ENCODE data around the gene TTC34.

TTC34 gene

GRCh38 chr1:2803086-2803930 lies 1.8 kb upstream of the TTC34 start:
- H3K23ac ChIP-seq (ENCODE audit: low read length) = no peak overlapping the region
- H4K91ac ChIP-seq (ENCODE audit: low read depth, low read length) = no peak overlapping the region
- peaks cover 46% of the 10 kb centered on the region for H3K9me3 ChIP-seq (ENCODE audit: insufficient read depth, low read depth, low read length)
- H3K18ac ChIP-seq (ENCODE audit: low read length) = no peak overlapping the region
- H3K36me3 ChIP-seq (ENCODE audit: control insufficient read depth in 1 of 2, insufficient read depth in 2 of 2, low read length in 2 of 2) = no peaks in the 10 kb centered on the region
- no peak overlapping the region for H3K27ac ChIP-seq (ENCODE audit: low read depth, low read length)
- H3K79me1 ChIP-seq (ENCODE audit: low read length) = no peaks in the 10 kb centered on the region
- no peak for DNase-seq
- H4K12ac ChIP-seq (ENCODE audit: low read depth, low read length) = no peak overlapping the region
- H2BK12ac ChIP-seq (ENCODE audit: low read length) = no peak overlapping the region
- no peak overlapping the region for H2AK5ac ChIP-seq (ENCODE audit: low read length)
- WGBS (ENCODE audit: extremely low coverage, insufficient coverage, insufficient read length) = no CpG with 5 or more reads among the region's 37 CpGs
- no peak overlapping the region for H3K14ac ChIP-seq (ENCODE audit: low read length)
- H3K9ac ChIP-seq (ENCODE audit: low read length) = no peak overlapping the region
- no peaks in the 10 kb centered on the region for H3K27me3 ChIP-seq (ENCODE audit: insufficient read depth, low read length)
- H3K4ac ChIP-seq (ENCODE audit: low read depth, low read length) = no peak overlapping the region
- no peak overlapping the region for H2BK120ac ChIP-seq (ENCODE audit: insufficient read depth, low read length, poor library complexity)
- no peak overlapping the region for H3K4me2 ChIP-seq (ENCODE audit: low read length)
- no peak overlapping the region for H2BK5ac ChIP-seq (ENCODE audit: low read depth, low read length, poor library complexity)
- no peaks in the 10 kb centered on the region for H3K79me2 ChIP-seq (ENCODE audit: control insufficient read depth, insufficient read depth, low read length, poor library complexity)
- no peak overlapping the region for H4K8ac ChIP-seq (ENCODE audit: low read depth, low read length)
- H3K4me1 ChIP-seq (ENCODE audit: control insufficient read depth in 1 of 2, insufficient read depth in 2 of 2, low read length in 2 of 2) = no peaks in the 10 kb centered on the region
- no peak overlapping the region for H3K4me3 ChIP-seq (ENCODE audit: low read depth, low read length)
- H2AFZ ChIP-seq (ENCODE audit: insufficient read depth, low read length, poor library complexity) = no peak overlapping the region

GRCh38 chr1:2802421-2802961 lies 998 bp upstream of the TTC34 start:
- no peak overlapping the region for H3K14ac ChIP-seq (ENCODE audit: low read length)
- no peak overlapping the region for H2BK12ac ChIP-seq (ENCODE audit: low read length)
- no peak overlapping the region for H4K91ac ChIP-seq (ENCODE audit: low read depth, low read length)
- H3K27ac ChIP-seq (ENCODE audit: low read depth, low read length) = no peak overlapping the region
- no peak overlapping the region for H3K9ac ChIP-seq (ENCODE audit: low read length)
- H3K4me3 ChIP-seq (ENCODE audit: low read depth, low read length) = no peak overlapping the region
- H4K8ac ChIP-seq (ENCODE audit: low read depth, low read length) = no peak overlapping the region
- peaks cover 43% of the 10 kb centered on the region for H3K9me3 ChIP-seq (ENCODE audit: insufficient read depth, low read depth, low read length)
- H3K18ac ChIP-seq (ENCODE audit: low read length) = no peak overlapping the region
- no CpG with 5 or more reads among the region's 10 CpGs for WGBS (ENCODE audit: extremely low coverage, insufficient coverage, insufficient read length)
- no peak overlapping the region for H2BK120ac ChIP-seq (ENCODE audit: insufficient read depth, low read length, poor library complexity)
- H3K36me3 ChIP-seq (ENCODE audit: control insufficient read depth in 1 of 2, insufficient read depth in 2 of 2, low read length in 2 of 2) = no peaks in the 10 kb centered on the region
- H2BK5ac ChIP-seq (ENCODE audit: low read depth, low read length, poor library complexity) = no peak overlapping the region
- no peak overlapping the region for H4K12ac ChIP-seq (ENCODE audit: low read depth, low read length)
- H3K4ac ChIP-seq (ENCODE audit: low read depth, low read length) = no peak overlapping the region
- H3K23ac ChIP-seq (ENCODE audit: low read length) = no peak overlapping the region
- H3K27me3 ChIP-seq (ENCODE audit: insufficient read depth, low read length) = no peaks in the 10 kb centered on the region
- no peak overlapping the region for H3K4me2 ChIP-seq (ENCODE audit: low read length)
- no peak for DNase-seq
- no peak overlapping the region for H2AK5ac ChIP-seq (ENCODE audit: low read length)
- H3K79me1 ChIP-seq (ENCODE audit: low read length) = no peaks in the 10 kb centered on the region
- no peak overlapping the region for H2AFZ ChIP-seq (ENCODE audit: insufficient read depth, low read length, poor library complexity)
- no peaks in the 10 kb centered on the region for H3K79me2 ChIP-seq (ENCODE audit: control insufficient read depth, insufficient read depth, low read length, poor library complexity)
- no peaks in the 10 kb centered on the region for H3K4me1 ChIP-seq (ENCODE audit: control insufficient read depth in 1 of 2, insufficient read depth in 2 of 2, low read length in 2 of 2)

GRCh38 chr1:2801046-2801445 lies 447 bp downstream of the TTC34 start:
- no peak overlapping the region for H3K4me2 ChIP-seq (ENCODE audit: low read length)
- H3K18ac ChIP-seq (ENCODE audit: low read length) = no peak overlapping the region
- H3K23ac ChIP-seq (ENCODE audit: low read length) = no peak overlapping the region
- H3K9me3 ChIP-seq (ENCODE audit: insufficient read depth, low read depth, low read length) = peaks cover 43% of the 10 kb centered on the region
- H3K4ac ChIP-seq (ENCODE audit: low read depth, low read length) = no peak overlapping the region
- no peak overlapping the region for H4K8ac ChIP-seq (ENCODE audit: low read depth, low read length)
- no peak overlapping the region for H3K4me3 ChIP-seq (ENCODE audit: low read depth, low read length)
- H3K79me2 ChIP-seq (ENCODE audit: control insufficient read depth, insufficient read depth, low read length, poor library complexity) = no peaks in the 10 kb centered on the region
- H2AFZ ChIP-seq (ENCODE audit: insufficient read depth, low read length, poor library complexity) = no peak overlapping the region
- no peak overlapping the region for H2BK120ac ChIP-seq (ENCODE audit: insufficient read depth, low read length, poor library complexity)
- H3K27me3 ChIP-seq (ENCODE audit: insufficient read depth, low read length) = no peaks in the 10 kb centered on the region
- H4K12ac ChIP-seq (ENCODE audit: low read depth, low read length) = no peak overlapping the region
- no peak overlapping the region for H2BK12ac ChIP-seq (ENCODE audit: low read length)
- H3K27ac ChIP-seq (ENCODE audit: low read depth, low read length) = no peak overlapping the region
- H4K91ac ChIP-seq (ENCODE audit: low read depth, low read length) = no peak overlapping the region
- H3K4me1 ChIP-seq (ENCODE audit: control insufficient read depth in 1 of 2, insufficient read depth in 2 of 2, low read length in 2 of 2) = no peaks in the 10 kb centered on the region
- H2AK5ac ChIP-seq (ENCODE audit: low read length) = no peak overlapping the region
- no peaks in the 10 kb centered on the region for H3K79me1 ChIP-seq (ENCODE audit: low read length)
- DNase-seq = no peak
- no peaks in the 10 kb centered on the region for H3K36me3 ChIP-seq (ENCODE audit: control insufficient read depth in 1 of 2, insufficient read depth in 2 of 2, low read length in 2 of 2)
- H2BK5ac ChIP-seq (ENCODE audit: low read depth, low read length, poor library complexity) = no peak overlapping the region
- no peak overlapping the region for H3K14ac ChIP-seq (ENCODE audit: low read length)
- no peak overlapping the region for H3K9ac ChIP-seq (ENCODE audit: low read length)
- no CpG with 5 or more reads among the region's 11 CpGs for WGBS (ENCODE audit: extremely low coverage, insufficient coverage, insufficient read length)

GRCh38 chr1:2800664-2801045 lies 838 bp downstream of the TTC34 start:
- no CpG with 5 or more reads among the region's 12 CpGs for WGBS (ENCODE audit: extremely low coverage, insufficient coverage, insufficient read length)
- Histone ChIP-seq H2AK5ac (ENCODE audit: low read length) (no peak overlapping the region), H3K14ac (ENCODE audit: low read length) (no peak overlapping the region), H3K23ac (ENCODE audit: low read length) (no peak overlapping the region), H4K8ac (ENCODE audit: low read depth, low read length) (no peak overlapping the region), H3K4me2 (ENCODE audit: low read length) (no peak overlapping the region), H2BK5ac (ENCODE audit: low read depth, low read length, poor library complexity) (no peak overlapping the region), H3K27me3 (ENCODE audit: insufficient read depth, low read length) (no peaks in the 10 kb centered on the region), H3K36me3 (ENCODE audit: control insufficient read depth in 1 of 2, insufficient read depth in 2 of 2, low read length in 2 of 2) (no peaks in the 10 kb centered on the region), H4K91ac (ENCODE audit: low read depth, low read length) (no peak overlapping the region), H3K4ac (ENCODE audit: low read depth, low read length) (no peak overlapping the region), H4K12ac (ENCODE audit: low read depth, low read length) (no peak overlapping the region), H3K9ac (ENCODE audit: low read length) (no peak overlapping the region), H3K4me3 (ENCODE audit: low read depth, low read length) (no peak overlapping the region), H2BK12ac (ENCODE audit: low read length) (no peak overlapping the region), H2BK120ac (ENCODE audit: insufficient read depth, low read length, poor library complexity) (no peak overlapping the region), H3K27ac (ENCODE audit: low read depth, low read length) (no peak overlapping the region), H3K18ac (ENCODE audit: low read length) (no peak overlapping the region), H3K79me1 (ENCODE audit: low read length) (no peaks in the 10 kb centered on the region), H3K79me2 (ENCODE audit: control insufficient read depth, insufficient read depth, low read length, poor library complexity) (no peaks in the 10 kb centered on the region), H3K4me1 (ENCODE audit: control insufficient read depth in 1 of 2, insufficient read depth in 2 of 2, low read length in 2 of 2) (no peaks in the 10 kb centered on the region), H3K9me3 (ENCODE audit: insufficient read depth, low read depth, low read length) (peaks cover 42% of the 10 kb centered on the region), H2AFZ (ENCODE audit: insufficient read depth, low read length, poor library complexity) (no peak overlapping the region)
- DNase-seq = no peak
